Lung microvascular endothelial cell (primary cell): Measurements from ENCODE around the gene NCBP1. TPM values are rescaled to one million over a fixed set of nuclear protein-coding genes. Genes with fewer than 3 reads are reported as not detected.
A peak's percentile ranks its signal among the peaks of the same experiment; 100 is the strongest.

Experiments used
- DNase-seq, 2 donors: peaks; one replicate each; pipeline versions ENCODE4 v3.0.0 to v3.0.0-alpha.2; 2010; ENCODE audit warnings: low read depth in 2 of 2
- total RNA-seq: library from RNA; depleted of rRNA; stranded (reverse); fragments of >200 nt; gene quantifications from 2 replicates; pipeline ENCODE4 v1.2.1, GENCODE V29; 2014

NCBP1 gene
- total RNA-seq, 1 donor from 2014 or later: 25.0 TPM

- DNase-seq: no peak
Measured at GRCh38 chr9:97623946-97624345, 9.7 kb upstream of the NCBP1 start.

- no peak for DNase-seq
Measured at GRCh38 chr9:97625620-97626019, 8.0 kb upstream of the NCBP1 start.

GRCh38 chr9:97627624-97628023, 6.0 kb upstream of the NCBP1 start:
- DNase-seq: no peak

- no peak for DNase-seq
Measured at GRCh38 chr9:97628668-97629067, 5.0 kb upstream of the NCBP1 start.

GRCh38 chr9:97629156-97629555, 4.5 kb upstream of the NCBP1 start:
- DNase-seq: no peak

GRCh38 chr9:97630591-97630990, 3.0 kb upstream of the NCBP1 start:
- DNase-seq: no peak

GRCh38 chr9:97632248-97632984, 1.2 kb upstream of the NCBP1 start:
- DNase-seq: no peak

- peak; percentile 10 to 16 for DNase-seq
Measured at GRCh38 chr9:97633859-97634490, 354 bp downstream of the NCBP1 start.

- no peak for DNase-seq
Measured at GRCh38 chr9:97635026-97635425, 1.4 kb downstream of the NCBP1 start.

GRCh38 chr9:97636903-97637302, 3.3 kb downstream of the NCBP1 start:
- no peak for DNase-seq

GRCh38 chr9:97638666-97639065, 5.0 kb downstream of the NCBP1 start:
- no peak for DNase-seq

GRCh38 chr9:97640325-97640724, 6.7 kb downstream of the NCBP1 start:
- DNase-seq: peak; percentile 15 to 21

GRCh38 chr9:97645720-97646119, 12.1 kb downstream of the NCBP1 start:
- DNase-seq: no peak

- DNase-seq: no peak
Measured at GRCh38 chr9:97647996-97648395, 14.4 kb downstream of the NCBP1 start.

- peak in 1 of 2 donors; percentile 39 for DNase-seq
Measured at GRCh38 chr9:97651646-97652045, 18.0 kb downstream of the NCBP1 start.

GRCh38 chr9:97658707-97659106, 25.1 kb downstream of the NCBP1 start:
- DNase-seq: no peak

- no peak for DNase-seq
Measured at GRCh38 chr9:97659771-97660170, 26.1 kb downstream of the NCBP1 start.

GRCh38 chr9:97660340-97660739, 26.7 kb downstream of the NCBP1 start:
- DNase-seq: no peak

GRCh38 chr9:97660847-97661246, 27.2 kb downstream of the NCBP1 start:
- no peak for DNase-seq

- no peak for DNase-seq
Measured at GRCh38 chr9:97665742-97666141, 32.1 kb downstream of the NCBP1 start.

- DNase-seq: no peak
Measured at GRCh38 chr9:97666907-97667686, 33.5 kb downstream of the NCBP1 start.

GRCh38 chr9:97668485-97668884, 34.9 kb downstream of the NCBP1 start:
- DNase-seq: no peak

GRCh38 chr9:97670586-97670985, 37.0 kb downstream of the NCBP1 start:
- no peak for DNase-seq
